Ovary (tissue), 3 donors: ENCODE results near the gene ZNF503.

Experiments
- CTCF ChIP-seq, 3 donors: fragments of 450-650 bp in 2 of 3; fragments of 200-600 bp in 1 of 3; IDR thresholded peaks; one replicate each; pipeline versions ENCODE4 v1.5.1 to v1.8.0; 2016 to 2022; ENCODE audit warnings: antibody characterized with exemption in 3 of 3, mild to moderate bottlenecking in 1 of 3
- EP300 ChIP-seq: sonication (generic); formaldehyde crosslinking; IDR thresholded peaks from one replicate; pipeline ENCODE4 v1.6.1; 2017; ENCODE audit warnings: antibody characterized with exemption
- donor health status: DM: no; HTN: no; CAD: no.

GRCh38 chr10:75351637-75352036 is 49.9 kb downstream of the ZNF503 start:
- no peak for TF ChIP-seq CTCF (IDR thresholded peaks at IDR 0.05)
- no peak for TF ChIP-seq EP300
